GM23248 (cell line): ENCODE data around the gene KCNJ1. TPM values are rescaled to one million over a fixed set of nuclear protein-coding genes. Genes with fewer than 3 reads are reported as not detected.

Source experiments
- DNase-seq: peaks from one replicate; pipeline ENCODE4 v3.0.0-alpha.2; 2015
- H2AFZ ChIP-seq: fragments of 200-600 bp; sonication (generic); 2 replicates; pipeline ENCODE4 v1.6.1; 2016; ENCODE audit warnings: antibody characterized with exemption
- H3F3A ChIP-seq: fragments of 200-600 bp; sonication (generic); 2 replicates; pipeline ENCODE4 v1.6.1; 2016; ENCODE audit warnings: mild to moderate bottlenecking, antibody characterized with exemption, mixed run types; ENCODE audit not compliant: insufficient read depth
- H3K27ac ChIP-seq: fragments of 200-600 bp; sonication (generic); 2 replicates; pipeline ENCODE4 v1.5.1; 2016; ENCODE audit warnings: mild to moderate bottlenecking
- H3K27me3 ChIP-seq: fragments of 200-600 bp; sonication (generic); replicated peaks from 2 replicates; pipeline ENCODE4 v1.6.1; 2016; ENCODE audit warnings: mild to moderate bottlenecking; ENCODE audit not compliant: insufficient read depth
- H3K36me3 ChIP-seq: fragments of 200-600 bp; sonication (generic); 2 replicates; pipeline ENCODE4 v1.6.1; 2016; ENCODE audit warnings: low read depth, mild to moderate bottlenecking
- H3K4me1 ChIP-seq: fragments of 200-600 bp; sonication (generic); 2 replicates; pipeline ENCODE4 v1.6.1; 2016; ENCODE audit warnings: mild to moderate bottlenecking; ENCODE audit not compliant: insufficient read depth
- H3K4me2 ChIP-seq: fragments of 200-600 bp; sonication (generic); one replicate; pipeline ENCODE4 v1.6.1; 2016; ENCODE audit warnings: mild to moderate bottlenecking; ENCODE audit not compliant: unreplicated experiment
- H3K4me3 ChIP-seq: fragments of 200-600 bp; sonication (generic); 2 replicates; pipeline ENCODE4 v1.5.1; 2016; ENCODE audit warnings: mild to moderate bottlenecking
- H3K79me2 ChIP-seq: fragments of 200-600 bp; sonication (generic); 2 replicates; pipeline ENCODE4 v1.6.1; 2016; ENCODE audit warnings: mild to moderate bottlenecking; ENCODE audit not compliant: insufficient read depth
- H3K9ac ChIP-seq: fragments of 200-600 bp; sonication (generic); 2 replicates; pipeline ENCODE4 v1.6.1; 2016; ENCODE audit warnings: mild to moderate bottlenecking
- H3K9me2 ChIP-seq: fragments of 200-600 bp; sonication (generic); 2 replicates; pipeline ENCODE4 v1.6.1; 2016; ENCODE audit warnings: mixed run types, mild to moderate bottlenecking, moderate library complexity; ENCODE audit not compliant: insufficient read depth
- H3K9me3 ChIP-seq: fragments of 200-600 bp; sonication (generic); one replicate; pipeline ENCODE4 v1.6.1; 2017; ENCODE audit warnings: low read depth
- H4K20me1 ChIP-seq: fragments of 200-600 bp; sonication (generic); 2 replicates; pipeline ENCODE4 v1.6.0; 2016; ENCODE audit not compliant: insufficient read depth
- EZH2 ChIP-seq: fragments of 200-600 bp; sonication (generic); IDR thresholded peaks from 2 replicates; pipeline ENCODE4 v1.6.1; 2018; ENCODE audit warnings: antibody characterized with exemption, mild to moderate bottlenecking; ENCODE audit not compliant: insufficient read depth, poor library complexity, severe bottlenecking
- EZH2phosphoT487 ChIP-seq: fragments of 200-600 bp; sonication (generic); IDR thresholded peaks from 2 replicates; pipeline ENCODE4 v1.6.1; 2018; ENCODE audit warnings: antibody characterized with exemption, moderate library complexity, mild to moderate bottlenecking, low read depth; ENCODE audit not compliant: insufficient read depth
- WGBS, 2 experiments: methylation state at CpG; one replicate each; pipeline ENCODE4 v1.1.6; 2015 to 2017; ENCODE audit warnings: low lambda C conversion rate in 2 of 2, low coverage in 1 of 2; ENCODE audit errors: missing lambda C conversion rate in 2 of 2; 5-methylcytosine and 5-hydroxymethylcytosine counted together
- in situ Hi-C: fragments of 300-500 bp; cut with MboI; formaldehyde crosslinking; loops from 2 replicates; pipeline ENCODE4 v1.15.0; 2020
- polyA plus RNA-seq: library from polyadenylated mRNA; unstranded; fragments of >200 nt; fragmentation: Nextera tagmentation; extraction: Ambion mirVana; gene quantifications from 2 replicates; pipeline ENCODE4 v1.2.1, GENCODE V29; 2016
- total RNA-seq: library from RNA; depleted of rRNA; stranded (reverse); fragments of >200 nt; shearing (Covaris generic); gene quantifications from 2 replicates; pipeline ENCODE4 v1.2.3, GENCODE V29; 2014

KCNJ1 gene
- total and polyA plus RNA-seq, 2 experiments from 2014 or later = not detected

DNA sequence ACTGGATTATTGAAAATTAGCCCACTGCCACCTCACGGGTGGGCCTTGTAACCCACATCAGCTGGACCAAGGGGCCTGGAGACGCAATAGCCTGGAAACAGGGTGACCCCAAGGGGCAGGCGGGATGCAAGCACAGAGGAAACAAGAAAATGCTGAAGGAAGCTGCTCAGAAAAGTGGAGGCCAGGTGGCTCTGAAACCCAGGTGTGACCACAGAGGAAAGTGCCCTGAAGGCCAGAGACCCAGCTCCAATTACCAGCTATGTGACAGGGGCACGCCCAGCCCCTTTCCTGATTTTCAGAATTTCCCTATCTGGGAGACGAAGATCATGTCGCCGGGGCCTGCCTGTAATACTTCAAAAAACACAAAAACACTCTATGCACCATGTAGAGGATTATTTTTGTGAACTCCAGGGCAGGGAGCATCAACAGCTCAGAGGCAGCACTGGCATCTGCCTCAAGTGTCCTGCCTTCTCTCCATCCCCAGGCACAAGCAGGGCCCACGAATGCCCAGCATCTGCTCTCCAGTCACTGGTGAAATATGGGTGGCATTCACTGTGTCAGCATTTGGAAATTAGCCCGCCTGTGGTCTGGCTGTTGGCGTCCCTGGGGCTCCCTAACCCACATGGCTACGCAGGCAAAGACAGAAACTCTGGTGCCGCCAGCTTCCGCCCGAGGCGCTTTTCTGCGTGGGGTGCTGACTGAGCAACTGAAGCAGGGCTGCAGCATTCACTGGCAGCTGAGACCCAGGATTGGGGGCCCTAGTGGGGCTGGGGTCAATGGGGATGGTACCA lies 6.3 kb downstream of the KCNJ1 start:
- Histone ChIP-seq H2AFZ (no peak overlapping the region), H3K9me3 (no peaks in the 10 kb centered on the region), H3K9me2 (no peaks in the 10 kb centered on the region), H3K4me1 (peaks cover 37% of the 10 kb centered on the region), H3K9ac (no peak overlapping the region), H3K27me3 (no peaks in the 10 kb centered on the region; the same call in 1 of the 2 replicates), H3K36me3 (no peaks in the 10 kb centered on the region), H4K20me1 (no peaks in the 10 kb centered on the region), H3K4me2 (peak overlapping the region; percentile 25), H3K4me3 (no peak overlapping the region), H3F3A (peaks cover 21% of the 10 kb centered on the region), H3K79me2 (no peaks in the 10 kb centered on the region), H3K27ac (no peak overlapping the region; the same call in 1 of the 2 replicates)
- peak; percentile 90 for DNase-seq
- 51 to 53% methylated on average over 16 of the region's 16 CpGs for WGBS, 2 experiments
- in situ Hi-C loops = no loop called here
- TF ChIP-seq EZH2 (no peak), EZH2phosphoT487 (no peak)

DNA sequence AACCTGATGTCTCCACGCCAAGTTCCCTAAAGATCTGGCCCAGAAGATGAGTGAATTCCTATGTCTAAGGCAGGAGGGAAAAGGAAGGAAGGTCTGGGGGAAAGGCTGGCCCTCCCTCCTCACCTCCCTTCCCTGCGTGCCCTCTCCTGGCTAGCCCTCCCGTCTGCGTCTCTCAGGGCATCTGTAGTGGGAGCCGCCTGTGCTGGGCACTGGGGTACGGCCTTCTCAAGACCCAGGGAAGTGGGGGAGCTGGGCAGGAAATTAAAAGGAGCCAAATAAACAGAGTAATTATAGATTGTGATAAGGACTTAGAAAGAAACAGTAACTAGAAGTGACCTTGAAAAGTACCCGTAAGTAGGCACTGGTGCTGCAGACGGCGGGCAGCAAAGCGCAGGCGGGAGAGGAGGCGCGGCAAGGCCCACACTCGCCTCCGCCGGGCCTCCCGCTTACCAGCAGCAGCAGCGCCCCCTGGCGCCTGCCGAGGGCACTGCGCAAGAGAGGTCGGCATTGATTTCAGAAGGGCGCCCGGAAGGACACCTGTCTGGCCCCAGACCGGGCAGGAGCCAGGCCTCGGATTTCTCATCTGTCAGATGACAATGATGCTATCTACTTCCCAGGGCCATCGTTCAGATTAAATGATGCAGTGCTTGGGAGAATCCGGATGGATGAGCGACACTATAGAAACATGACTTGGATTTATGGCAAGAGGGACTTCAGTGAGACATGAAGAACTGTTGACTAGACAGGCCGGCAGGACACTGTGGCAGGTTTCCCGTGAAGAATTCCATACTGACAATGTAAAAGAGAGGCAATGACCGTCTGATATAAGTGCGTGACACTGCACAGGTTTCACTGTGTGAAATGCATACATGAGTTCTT lies 7.3 kb downstream of the KCNJ1 start:
- Histone ChIP-seq H3K9ac (no peak overlapping the region), H3K9me2 (no peaks in the 10 kb centered on the region), H3K79me2 (no peaks in the 10 kb centered on the region), H3K27me3 (no peaks in the 10 kb centered on the region; the same call in 1 of the 2 replicates), H3F3A (peaks cover 21% of the 10 kb centered on the region), H4K20me1 (no peaks in the 10 kb centered on the region), H3K4me2 (no peak overlapping the region), H3K27ac (no peak overlapping the region), H2AFZ (no peak overlapping the region), H3K36me3 (no peaks in the 10 kb centered on the region), H3K9me3 (no peaks in the 10 kb centered on the region), H3K4me3 (no peak overlapping the region), H3K4me1 (peaks cover 37% of the 10 kb centered on the region)
- 40 to 46% methylated on average over 32 to 33 of the region's 33 CpGs for WGBS, 2 experiments
- TF ChIP-seq EZH2 (no peak), EZH2phosphoT487 (no peak)
- DNase-seq = peak; percentile 59
- in situ Hi-C loops = no loop called here

DNA sequence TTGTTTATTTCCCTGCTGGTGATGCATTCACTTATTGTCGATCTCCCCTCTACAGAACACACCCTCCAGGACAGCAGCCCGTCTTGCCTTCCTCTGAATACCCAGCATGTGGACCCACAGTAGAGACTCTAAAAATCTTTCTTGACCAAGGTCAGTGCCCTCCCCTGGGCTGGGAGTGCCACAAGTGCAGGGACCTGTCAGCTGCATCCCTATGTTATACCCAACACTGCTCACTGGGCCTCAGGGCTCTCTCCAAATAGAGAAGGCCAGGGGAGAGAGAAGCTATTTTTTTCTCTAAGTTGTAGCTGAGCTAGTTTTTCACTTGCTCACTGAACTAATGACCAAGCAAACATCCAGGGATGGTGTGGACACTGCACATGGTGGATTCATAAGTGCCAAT lies 9.8 kb downstream of the KCNJ1 start:
- H3K9me3 ChIP-seq = no peaks in the 10 kb centered on the region
- no peaks in the 10 kb centered on the region for H3K9me2 ChIP-seq
- H3K9ac ChIP-seq = no peak overlapping the region
- in situ Hi-C loops = no loop called here
- H3K4me2 ChIP-seq = no peak overlapping the region
- H3K79me2 ChIP-seq = no peaks in the 10 kb centered on the region
- DNase-seq = no peak
- peaks cover 19% of the 10 kb centered on the region for H3K4me1 ChIP-seq
- H3K36me3 ChIP-seq = no peaks in the 10 kb centered on the region
- peaks cover 6% of the 10 kb centered on the region; the same call in 1 of the 2 replicates for H3K27me3 ChIP-seq
- no peak for TF ChIP-seq EZH2phosphoT487
- no peak for TF ChIP-seq EZH2
- H3K4me3 ChIP-seq = no peak overlapping the region
- no peaks in the 10 kb centered on the region for H4K20me1 ChIP-seq
- H3K27ac ChIP-seq = no peak overlapping the region
- no peaks in the 10 kb centered on the region; the same call in 1 of the 2 replicates for H3F3A ChIP-seq
- 92 to 100% methylated on average over 2 of the region's 2 CpGs for WGBS, 2 experiments
- H2AFZ ChIP-seq = no peak overlapping the region

DNA sequence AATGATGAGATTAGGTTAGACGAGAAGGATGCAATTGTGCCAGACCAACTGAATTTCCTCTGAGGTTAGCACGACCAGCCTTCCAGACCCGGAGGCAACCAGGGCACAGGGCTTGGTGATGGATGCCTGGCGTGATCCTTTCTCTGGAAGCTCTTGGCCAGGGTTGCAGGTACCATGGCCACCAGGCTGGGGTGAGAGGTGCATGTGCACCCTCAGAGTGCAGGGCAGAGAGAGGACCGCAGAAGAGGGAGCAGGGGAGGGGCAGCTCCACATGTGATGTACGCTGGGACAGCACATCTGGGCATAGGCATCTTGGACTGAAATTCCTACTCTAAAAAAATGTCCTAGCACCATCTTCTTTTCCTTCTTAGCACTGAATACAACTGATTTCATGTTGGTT lies 10.9 kb downstream of the KCNJ1 start:
- in situ Hi-C loops = no loop called here
- no peak for DNase-seq
- Histone ChIP-seq H3K79me2 (no peaks in the 10 kb centered on the region), H3K27ac (no peak overlapping the region), H3K36me3 (no peaks in the 10 kb centered on the region), H3K9me2 (no peaks in the 10 kb centered on the region), H3F3A (no peaks in the 10 kb centered on the region), H3K9ac (no peak overlapping the region), H4K20me1 (no peaks in the 10 kb centered on the region), H2AFZ (no peak overlapping the region), H3K4me1 (peaks cover 12% of the 10 kb centered on the region), H3K9me3 (no peaks in the 10 kb centered on the region), H3K4me2 (no peak overlapping the region), H3K4me3 (no peak overlapping the region), H3K27me3 (peaks cover 6% of the 10 kb centered on the region; the same call in 1 of the 2 replicates)
- TF ChIP-seq EZH2 = no peak
- no peak for TF ChIP-seq EZH2phosphoT487
- WGBS, 2 experiments = 73 to 78% methylated on average over 6 of the region's 6 CpGs
